GM19452 (cell line): ENCODE results near the gene SPON1.
"Not testable (repeated sequence)": the region's sequence is repeated elsewhere in the genome, so short reads cannot be mapped to it uniquely, and the experiment has no call there.

Source experiments
- ATAC-seq: cut with Tn5 transposase; IDR thresholded peaks from one replicate; pipeline ENCODE4 v1.9.1; 2021; ENCODE audit not compliant: unreplicated experiment

Gene SPON1

GRCh38 chr11:14075118-14076078, 112.9 kb downstream of the SPON1 start:
- ATAC-seq, result no peak

DNA sequence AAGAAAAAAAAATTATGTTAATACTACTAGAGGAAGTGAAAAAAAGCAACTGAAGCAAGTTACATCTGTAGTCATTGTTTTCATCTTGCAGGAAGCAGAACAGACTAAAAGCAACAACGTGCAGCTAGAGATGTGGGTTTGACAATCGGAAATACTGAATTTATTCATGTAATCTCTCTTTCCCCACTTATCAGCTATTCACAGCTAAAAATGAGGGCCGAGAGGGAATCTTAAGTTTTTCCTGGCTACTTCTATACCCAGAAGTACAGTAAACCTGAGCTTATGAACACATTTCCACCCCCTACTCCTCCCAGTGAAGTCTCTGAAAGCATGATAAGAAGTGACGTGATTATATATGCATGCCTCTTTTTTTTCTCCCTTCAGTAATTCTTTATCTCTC, 116.5 kb downstream of the SPON1 start:
- ATAC-seq, result no peak

DNA sequence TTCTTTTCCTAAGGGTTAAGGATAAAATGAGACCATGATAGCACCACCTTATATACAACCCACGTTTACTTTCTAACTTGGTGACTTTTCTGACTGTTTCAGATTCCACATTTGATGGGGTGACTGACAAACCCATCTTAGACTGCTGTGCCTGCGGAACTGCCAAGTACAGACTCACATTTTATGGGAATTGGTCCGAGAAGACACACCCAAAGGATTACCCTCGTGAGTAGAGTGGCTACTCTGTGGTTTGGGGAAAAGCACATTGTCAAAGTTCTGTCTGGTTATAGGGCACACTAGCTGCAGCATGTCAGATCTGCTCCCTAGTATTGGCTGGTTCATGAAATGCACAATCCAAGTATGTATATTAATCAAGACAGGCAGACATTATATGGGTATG, 117.3 kb downstream of the SPON1 start:
- ATAC-seq, result no peak

GRCh38 chr11:14081581-14082231, 119.2 kb downstream of the SPON1 start:
- ATAC-seq, result no peak

- no peak for ATAC-seq
Observed at GRCh38 chr11:14082338-14082737, 119.8 kb downstream of the SPON1 start.

- not testable (repeated sequence) for ATAC-seq
Observed at GRCh38 chr11:14088861-14089260, 126.3 kb downstream of the SPON1 start.

DNA sequence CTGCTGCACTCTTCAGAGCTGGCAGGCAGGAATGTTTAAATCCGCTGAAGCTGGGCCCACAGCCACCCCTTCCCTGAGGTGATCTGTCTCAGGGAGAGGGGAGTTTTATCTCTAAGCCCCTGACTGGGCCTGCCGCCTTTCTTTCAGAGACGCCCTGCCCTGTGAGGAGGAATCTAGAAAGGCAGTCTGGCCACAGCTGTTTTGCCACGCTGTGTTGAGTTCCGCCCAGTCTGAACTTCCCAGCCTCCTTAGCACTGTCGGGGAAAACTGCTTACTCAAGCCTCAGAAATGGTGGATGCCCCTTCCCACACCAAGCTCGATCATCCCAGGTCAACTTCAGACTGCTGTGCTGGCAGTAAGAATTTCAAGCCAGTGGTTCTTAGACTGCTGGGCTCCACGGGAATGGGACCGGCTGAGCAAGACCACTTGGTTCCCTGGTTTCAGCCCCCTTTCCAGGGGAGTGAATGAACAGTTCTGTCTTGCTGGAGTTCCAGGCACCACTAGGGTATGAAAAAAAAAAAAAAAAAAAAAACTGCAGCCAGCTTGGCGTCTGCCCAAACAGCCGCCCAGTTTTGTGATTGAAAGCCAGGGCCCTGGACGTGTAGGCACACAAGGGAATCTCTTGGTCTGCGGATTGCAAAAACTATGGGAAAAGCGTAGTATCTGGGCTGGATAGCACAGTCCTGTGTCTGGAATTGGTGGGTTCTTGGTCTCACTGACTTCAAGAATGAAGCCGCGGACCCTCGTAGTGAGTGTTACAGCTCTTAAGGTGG, 127.4 kb downstream of the SPON1 start:
- no peak for ATAC-seq

DNA sequence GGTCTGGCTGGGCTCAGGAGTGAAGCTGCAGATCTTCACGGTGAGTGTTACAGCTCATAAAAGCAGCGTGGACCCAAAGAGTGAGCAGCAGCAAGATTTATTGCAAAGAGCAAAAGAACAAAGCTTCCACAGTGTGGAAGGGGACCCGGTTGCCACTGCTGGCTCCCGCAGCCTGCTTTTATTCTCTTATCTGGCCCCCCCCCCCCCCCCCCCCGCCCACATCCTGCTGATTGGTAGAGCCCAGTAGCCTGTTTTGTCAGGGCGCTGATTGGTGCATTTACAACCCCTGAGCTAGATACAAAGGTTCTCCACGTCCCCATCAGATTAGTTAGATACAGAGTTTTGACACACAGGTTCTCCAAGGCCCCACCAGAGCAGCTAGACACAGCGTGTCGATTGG, 128.1 kb downstream of the SPON1 start:
- ATAC-seq, result not testable (repeated sequence)

DNA sequence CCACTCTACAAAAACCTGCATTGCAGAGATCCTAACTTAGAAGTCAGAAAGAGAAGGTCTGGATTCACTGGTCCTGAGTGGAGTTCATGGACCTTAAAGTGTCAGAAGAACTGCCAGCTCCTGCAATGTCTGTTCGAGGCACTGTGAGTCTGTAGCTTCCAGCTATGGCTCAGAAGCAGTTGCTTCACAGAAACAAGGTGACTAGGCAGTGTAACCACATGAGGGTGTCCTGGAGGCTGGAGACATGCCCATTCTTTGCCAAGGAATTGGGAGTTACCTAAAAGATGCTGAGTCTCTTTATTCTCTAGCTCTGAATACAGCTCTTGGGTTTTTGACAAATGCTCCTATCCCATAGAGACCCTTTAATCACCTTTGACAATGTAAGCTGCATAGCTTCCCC, 130.5 kb downstream of the SPON1 start:
- ATAC-seq, result no peak

DNA sequence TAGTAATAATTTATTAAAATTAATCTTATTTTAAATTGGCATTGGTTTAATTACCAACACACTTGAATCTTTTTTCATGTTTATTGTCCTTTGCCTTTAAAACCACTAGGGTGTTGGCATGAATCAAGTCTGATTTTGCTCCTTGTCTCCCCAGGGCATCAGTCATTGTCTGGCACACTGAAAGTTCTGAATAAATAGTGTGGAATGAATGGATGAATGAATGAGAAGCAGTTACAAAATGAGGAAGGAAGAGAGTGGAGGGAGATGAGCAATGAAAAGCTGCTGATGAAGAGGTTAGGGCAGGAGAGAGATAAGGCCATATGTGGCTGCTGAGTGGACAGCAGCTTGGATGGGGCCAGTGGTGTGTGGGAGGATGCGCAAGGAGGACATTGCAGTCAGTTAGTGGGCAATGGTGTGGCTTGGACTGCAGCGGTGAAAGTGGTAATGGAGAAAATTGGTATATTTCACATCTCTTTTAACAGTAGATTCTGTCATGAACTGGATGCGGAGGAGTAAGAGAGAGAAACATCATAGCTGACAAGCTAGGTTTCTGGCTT, 132.0 kb downstream of the SPON1 start:
- no peak for ATAC-seq

GRCh38 chr11:14095882-14096281, 133.4 kb downstream of the SPON1 start:
- no peak for ATAC-seq

DNA sequence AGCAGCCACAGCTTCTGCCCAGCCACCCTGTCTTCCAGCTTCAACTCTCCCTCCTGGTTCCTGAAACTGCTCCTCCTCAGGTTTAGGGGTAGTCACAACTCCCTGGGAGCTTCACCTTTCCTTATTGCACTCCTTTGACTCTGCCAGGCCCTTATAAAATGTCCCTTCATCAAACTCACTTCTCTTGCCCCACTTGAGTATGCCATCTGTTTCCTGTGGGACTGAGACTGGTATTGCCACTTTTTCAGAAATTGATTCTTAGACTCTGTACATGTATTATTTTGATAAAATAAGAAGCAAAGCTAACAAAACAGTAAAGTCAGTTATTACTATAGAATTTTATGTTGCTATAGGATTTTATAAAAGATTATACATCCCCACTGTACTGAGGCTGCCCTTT, 134.1 kb downstream of the SPON1 start:
- no peak for ATAC-seq

DNA sequence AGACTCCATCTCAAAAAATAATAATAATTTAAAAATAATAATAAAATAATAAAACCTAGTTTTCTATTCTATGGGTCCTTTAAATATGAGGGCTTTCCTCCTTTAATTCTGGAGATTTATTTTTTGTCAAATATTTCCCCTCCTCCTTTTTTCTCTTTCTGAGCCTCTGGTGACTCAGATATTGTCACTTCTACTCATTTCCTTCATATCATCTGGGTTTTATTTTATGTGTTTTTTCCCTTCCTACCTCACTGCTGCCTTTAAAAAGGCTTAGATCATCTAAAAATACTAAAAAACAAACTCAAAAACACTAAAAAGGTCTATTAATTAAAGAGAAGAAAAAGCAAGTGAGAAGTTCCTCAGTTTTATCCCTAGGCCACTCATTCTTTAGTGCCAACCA, 138.9 kb downstream of the SPON1 start:
- ATAC-seq, result no peak

GRCh38 chr11:14102766-14103165, 140.2 kb downstream of the SPON1 start:
- no peak for ATAC-seq

GRCh38 chr11:14105446-14105845, 142.9 kb downstream of the SPON1 start:
- ATAC-seq, result no peak

- no peak for ATAC-seq
Observed at GRCh38 chr11:14106303-14107049, 144.0 kb downstream of the SPON1 start.

DNA sequence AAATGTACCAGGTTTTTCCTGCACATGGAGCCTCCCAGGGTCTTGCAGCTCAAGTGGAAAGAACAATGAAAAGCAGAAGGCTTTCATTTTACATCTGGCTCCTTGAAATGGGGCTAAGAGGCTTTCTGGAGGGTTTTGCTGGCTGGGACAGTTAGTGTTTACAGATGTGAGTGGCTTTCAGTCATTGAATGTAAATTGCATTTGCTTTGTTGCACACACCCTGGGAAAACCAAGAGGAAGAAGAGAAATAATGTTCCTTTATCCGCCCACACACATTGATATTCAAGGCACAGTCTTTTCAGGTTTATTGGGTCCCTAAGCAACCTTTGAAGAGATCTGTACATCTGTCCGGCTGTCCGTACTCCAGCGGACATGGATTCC, 144.5 kb downstream of the SPON1 start:
- ATAC-seq, result no peak

- ATAC-seq, result no peak
Observed at GRCh38 chr11:14109742-14110141, 147.2 kb downstream of the SPON1 start.

- ATAC-seq, result no peak
Observed at GRCh38 chr11:14110629-14111028, 148.1 kb downstream of the SPON1 start.

DNA sequence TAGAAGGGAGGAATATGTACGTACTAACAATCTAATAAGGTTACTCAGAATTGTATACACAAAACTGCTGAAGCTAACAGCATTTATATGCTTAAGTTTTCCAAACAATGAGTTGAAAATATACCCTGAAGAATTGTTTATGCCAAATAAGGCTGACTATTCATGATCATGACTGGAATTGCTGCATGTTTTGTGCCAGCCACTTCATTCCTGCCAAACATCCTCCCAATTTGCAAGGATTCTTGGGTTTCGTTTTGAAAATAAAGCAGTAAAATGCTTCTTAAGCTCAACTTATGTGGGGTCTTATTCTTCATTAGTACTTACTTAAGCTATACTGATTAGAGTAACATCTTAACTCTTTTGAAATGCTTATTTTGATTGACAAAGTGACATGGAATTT, 149.0 kb downstream of the SPON1 start:
- no peak for ATAC-seq

- ATAC-seq, result no peak
Observed at GRCh38 chr11:14112721-14113120, 150.2 kb downstream of the SPON1 start.
